NCI-H460 (cell line): ENCODE results near the gene PTGDR2. TPM values are rescaled to one million over a fixed set of nuclear protein-coding genes. Genes with fewer than 3 reads are reported as not detected.
A peak's percentile ranks its signal among the peaks of the same experiment; 100 is the strongest.

ENCODE experiments used
- DNase-seq: peaks from one replicate; pipeline ENCODE4 v3.0.0-alpha.2; 2016; ENCODE audit warnings: low read depth; ENCODE audit errors: extremely low read depth
- polyA plus RNA-seq: library from polyadenylated mRNA; depleted of rRNA; stranded (reverse); fragments of >200 nt; gene quantifications from 2 replicates; pipeline ENCODE4 v1.2.3, GENCODE V29; 2014; cell fraction: nucleus; rRNA removed
- total RNA-seq: library from RNA; depleted of rRNA; stranded (reverse); fragments of >200 nt; shearing (Covaris generic); gene quantifications from 2 replicates; pipeline ENCODE4 v1.2.3, GENCODE V29; 2014; rRNA removed

Gene PTGDR2
- not detected in 2 replicates for total RNA-seq
- 0.31 TPM in 1 of 2 replicates, not detected in the other for polyA plus RNA-seq

DNA sequence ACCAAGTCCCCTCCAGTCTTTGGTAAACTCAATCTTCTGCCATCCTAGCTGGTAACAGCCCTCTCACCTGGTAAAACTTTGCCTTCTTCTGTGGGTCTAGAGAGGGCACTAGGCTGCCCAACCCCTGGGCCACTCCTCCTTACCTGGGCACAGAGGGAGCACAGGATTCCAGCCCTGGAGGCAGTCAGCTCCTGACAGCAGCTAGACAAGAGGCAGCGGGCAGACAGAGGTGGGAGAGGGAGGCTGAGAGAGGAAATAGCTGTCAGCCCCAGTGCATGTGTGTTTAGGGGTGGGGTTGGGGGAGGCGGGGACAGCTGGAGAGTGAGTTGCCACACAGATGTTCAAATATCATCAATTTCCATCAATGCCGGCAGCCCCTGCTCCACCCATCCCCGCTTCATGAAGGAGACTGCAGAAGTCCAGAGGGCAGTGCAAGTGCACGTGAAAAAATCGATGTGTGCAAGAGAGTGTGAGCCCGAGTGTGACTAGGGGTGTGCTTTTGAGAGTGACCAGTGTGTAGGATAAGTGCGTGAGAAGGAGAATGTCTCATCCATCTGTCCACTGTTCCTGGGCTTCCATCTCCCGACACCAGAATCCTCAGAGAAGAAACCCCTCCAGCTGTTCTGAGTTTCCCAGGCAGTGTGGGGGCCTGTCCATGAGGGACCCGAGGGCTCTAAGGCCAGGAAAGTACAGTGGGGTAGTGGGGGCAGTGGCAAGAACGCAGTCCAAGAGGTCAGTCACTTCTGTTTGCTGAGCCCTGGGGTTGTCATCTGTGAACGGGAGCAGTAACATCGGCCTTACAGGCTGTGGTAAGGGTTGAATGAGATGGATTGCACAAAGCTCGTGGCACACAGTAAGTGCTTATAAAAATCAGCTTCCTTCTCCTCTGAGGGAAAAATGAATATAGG lies at the start of gene PTGDR2:
Gene PTGDR2, minus strand, starts transcription at position 225 of the 908 bp plus-strand sequence. CDS start 2,228 bp downstream, outside the sequence.
- no peak for DNase-seq

GRCh38 chr11:60905047-60905446 lies 49.3 kb upstream of the PTGDR2 start:
- DNase-seq, result no peak

DNA sequence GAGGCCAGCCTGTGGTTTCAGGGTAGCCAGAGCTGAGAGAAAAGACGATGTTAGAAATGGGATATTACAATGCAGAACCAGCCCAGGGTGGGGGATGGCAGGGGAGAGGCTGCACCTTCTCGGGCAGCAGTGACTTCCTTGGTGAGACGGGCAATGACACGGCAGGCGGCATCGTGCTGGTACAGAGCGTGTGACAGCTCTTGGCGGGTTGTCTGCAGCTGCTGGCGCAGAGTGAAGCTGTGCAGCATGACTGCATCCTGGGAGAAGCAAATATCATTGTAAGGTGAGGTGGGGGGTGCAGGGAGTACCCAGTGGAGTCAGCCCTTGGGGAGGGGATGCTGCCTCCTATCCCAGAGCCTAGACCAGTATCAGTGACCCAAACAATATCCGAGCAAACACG lies 46.9 kb upstream of the PTGDR2 start:
- DNase-seq, result no peak

- DNase-seq, result no peak
Measured at GRCh38 chr11:60900673-60901404, 45.1 kb upstream of the PTGDR2 start.

- DNase-seq, result no peak
Measured at GRCh38 chr11:60899977-60900376, 44.2 kb upstream of the PTGDR2 start.

DNA sequence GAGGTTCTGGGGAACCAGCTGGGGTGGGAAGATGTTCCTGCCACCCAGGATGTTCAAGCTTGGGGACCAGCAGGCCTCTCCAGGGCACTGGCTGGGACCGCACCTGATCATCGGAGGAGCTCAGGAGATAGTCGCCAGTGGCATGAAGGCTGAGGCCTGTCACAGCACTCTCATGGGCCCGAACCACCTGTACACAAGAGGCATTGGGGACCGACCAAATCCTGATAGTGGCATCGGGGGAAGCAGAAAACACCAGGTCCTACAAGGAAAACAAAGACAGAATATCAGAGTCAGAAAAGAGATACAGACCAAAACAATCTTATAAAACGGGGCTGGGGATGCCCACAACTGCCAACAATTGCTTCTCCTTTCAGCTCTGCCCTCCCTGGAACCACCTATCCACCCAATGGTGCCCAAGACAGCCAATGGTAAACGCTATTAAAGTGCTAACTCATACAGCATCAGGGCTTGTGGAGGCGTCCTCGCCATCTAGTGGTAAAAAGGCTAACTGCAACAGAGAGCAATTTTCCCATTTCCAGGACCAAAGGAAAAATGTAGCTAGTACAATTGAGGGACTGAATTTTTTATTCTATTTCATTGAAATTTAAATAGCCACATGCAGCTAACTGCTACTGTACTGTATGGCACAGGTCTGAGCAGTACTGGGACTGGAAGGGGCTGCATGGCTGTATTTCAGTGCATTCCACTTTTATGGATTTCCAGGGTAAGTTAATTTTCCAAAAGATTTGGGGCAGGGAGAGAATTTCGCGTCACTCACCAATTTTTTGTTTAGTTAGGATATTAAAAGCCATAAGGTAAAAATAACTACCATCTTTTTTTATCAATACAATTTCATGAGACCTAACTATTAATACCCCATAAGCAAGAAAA lies 43.5 kb upstream of the PTGDR2 start:
- peak; percentile 58 for DNase-seq

- no peak for DNase-seq
Measured at GRCh38 chr11:60897496-60897895, 41.7 kb upstream of the PTGDR2 start.

DNA sequence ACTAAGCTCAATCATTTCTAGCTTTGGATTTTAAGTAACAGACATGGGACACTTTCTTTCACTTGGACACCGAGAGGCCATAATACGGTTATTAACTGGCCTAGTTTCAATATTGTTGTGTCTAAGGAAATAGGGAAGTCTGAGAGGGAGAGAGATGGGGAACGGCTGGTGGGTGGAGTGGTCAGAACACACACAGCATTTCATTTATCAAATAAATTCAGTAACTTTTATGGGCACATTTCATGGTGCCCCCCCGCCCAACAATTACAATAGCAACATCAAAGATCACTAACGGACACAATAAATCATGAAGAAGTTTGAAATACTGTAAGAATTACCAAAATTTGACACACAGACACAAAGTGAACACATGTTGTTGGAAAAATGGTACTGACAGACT lies 39.9 kb upstream of the PTGDR2 start:
- no peak for DNase-seq

GRCh38 chr11:60891103-60891741 lies 35.5 kb upstream of the PTGDR2 start:
- DNase-seq, result no peak

DNA sequence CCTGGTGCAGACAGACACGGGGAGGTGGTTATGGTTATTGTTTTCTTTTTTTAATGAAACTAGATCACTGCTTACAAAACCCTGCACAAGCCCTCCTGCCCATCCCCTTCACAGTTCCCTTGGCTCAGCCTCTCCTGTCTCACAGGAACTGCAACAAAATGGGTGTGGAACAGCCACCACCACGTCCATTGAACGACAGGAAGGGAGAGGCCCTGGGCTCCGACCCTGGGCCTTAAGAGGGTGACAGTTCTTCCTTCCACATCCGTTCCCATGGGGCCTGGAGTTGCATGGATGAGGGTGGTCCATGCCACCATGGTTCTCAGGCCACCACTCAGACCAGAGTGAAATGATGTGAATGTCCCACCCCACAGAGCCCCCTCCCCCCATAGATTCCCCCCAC lies 34.9 kb upstream of the PTGDR2 start:
- DNase-seq, result no peak

DNA sequence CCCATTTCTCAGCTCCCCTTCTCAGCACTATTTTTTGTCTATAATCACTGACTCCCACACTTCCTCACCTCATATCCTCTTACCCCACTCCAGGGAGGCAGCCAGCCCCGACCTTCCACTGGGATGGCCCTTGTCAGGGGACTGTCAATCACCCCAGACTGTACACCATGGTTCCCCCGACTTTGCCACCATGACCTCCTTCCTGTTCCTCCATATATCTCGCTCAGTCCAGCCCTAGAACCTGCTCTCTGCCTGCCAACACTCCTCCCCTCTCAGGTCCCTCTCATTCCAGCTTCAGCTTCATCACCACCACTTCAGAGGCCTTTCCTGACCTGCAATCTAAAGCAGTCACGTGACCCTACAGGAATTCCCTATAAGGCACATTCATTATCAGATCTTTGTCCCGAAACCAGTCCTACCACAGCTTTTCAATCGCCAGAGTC lies 34.1 kb upstream of the PTGDR2 start:
- DNase-seq, result no peak

DNA sequence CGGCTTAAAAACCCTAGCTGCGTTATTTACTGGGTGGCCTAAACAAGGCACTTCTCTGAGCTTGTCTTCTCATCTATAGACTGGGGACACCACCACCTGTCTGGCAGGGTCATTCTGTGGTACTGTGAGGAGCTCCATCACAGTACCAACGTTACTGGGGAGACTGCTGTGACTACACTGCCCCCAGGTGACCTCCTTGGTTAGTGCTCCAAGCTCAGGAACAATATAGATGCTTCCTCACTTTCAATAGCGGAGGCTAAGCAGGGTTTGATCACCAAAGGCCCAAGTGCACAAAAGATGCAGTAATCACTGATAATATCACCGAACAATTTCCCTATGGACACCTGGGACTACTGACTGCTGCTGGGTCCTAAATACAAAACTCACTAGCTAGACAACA lies 31.8 kb upstream of the PTGDR2 start:
- peak; percentile 6 for DNase-seq

DNA sequence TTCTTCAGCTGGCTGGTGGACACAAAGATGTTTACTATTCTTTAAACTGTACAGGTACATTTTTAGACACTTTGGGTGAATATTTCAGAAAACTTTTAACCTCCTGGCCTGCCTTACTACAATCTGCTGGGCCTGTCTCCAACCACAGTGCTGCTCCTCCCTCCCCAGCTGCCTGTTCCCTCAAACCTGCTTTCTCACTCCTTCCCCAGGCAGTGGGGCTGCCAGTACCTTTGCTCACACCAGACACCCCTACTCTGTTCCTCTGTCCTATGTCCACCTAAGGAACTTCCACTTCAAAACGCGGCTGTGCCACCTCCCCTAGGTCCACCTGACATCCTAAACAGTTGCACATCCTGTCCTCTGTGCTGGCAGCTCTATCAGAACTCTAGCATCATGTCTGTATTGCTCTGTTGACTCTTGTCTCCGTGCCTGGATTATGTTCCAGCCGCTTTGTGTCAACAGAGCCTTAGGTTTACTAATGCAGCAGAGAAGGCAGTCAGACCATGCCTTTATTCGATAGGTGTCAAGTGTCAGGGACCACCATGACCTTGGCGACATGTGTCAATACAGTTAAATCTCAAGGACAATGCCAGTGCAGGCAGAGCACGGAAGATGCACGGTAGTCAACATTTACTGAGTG lies 25.0 kb upstream of the PTGDR2 start:
- no peak for DNase-seq

DNA sequence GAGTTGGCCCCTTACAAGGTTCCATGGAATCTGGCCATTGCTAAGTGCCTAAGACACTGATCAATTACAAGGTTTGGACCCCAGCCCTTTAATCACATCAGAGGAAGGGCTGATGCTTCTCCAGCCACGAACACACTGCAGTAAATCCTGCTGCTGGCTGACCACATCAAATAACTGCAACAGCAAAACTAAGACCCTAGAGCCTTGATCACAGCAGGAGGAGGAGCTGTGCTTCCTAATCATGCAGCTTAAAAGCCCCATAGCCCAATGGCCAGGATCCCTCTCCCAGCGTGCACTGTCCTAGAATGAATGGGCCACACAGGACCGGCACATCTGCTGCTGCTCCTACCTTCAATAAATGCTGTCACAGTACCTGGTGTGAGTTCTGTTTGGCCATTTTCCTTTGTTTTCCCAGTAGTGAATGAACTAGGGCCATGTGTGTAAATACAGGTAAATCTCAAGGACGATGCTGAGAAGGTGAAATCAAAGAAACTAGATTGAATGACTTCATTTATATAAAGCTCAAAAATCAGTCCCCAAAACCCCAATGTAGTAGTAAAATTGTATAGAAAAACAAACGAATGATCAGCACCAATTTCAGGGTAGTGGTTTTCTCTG lies 24.3 kb upstream of the PTGDR2 start:
- no peak for DNase-seq

GRCh38 chr11:60879104-60879503 lies 23.4 kb upstream of the PTGDR2 start:
- DNase-seq, result no peak

GRCh38 chr11:60878245-60879101 lies 22.7 kb upstream of the PTGDR2 start:
- DNase-seq, result no peak

- DNase-seq, result no peak
Measured at GRCh38 chr11:60876168-60876485, 20.4 kb upstream of the PTGDR2 start.
